ENCODE data around the gene AKAP6.

GRCh38 chr14:32313844-32314376, 15.2 kb upstream of the AKAP6 start:
- no peak for TF ChIP-seq TCF12 (IDR thresholded peaks at IDR 0.05; ENCODE audit: low read depth, low read length)
- TF ChIP-seq SP1 (IDR thresholded peaks at IDR 0.05; ENCODE audit: low read depth, low read length): no peak
- TF ChIP-seq CTCF (IDR thresholded peaks at IDR 0.05; ENCODE audit: control extremely low read depth in 1 of 3, insufficient read depth in 1 of 3, low read depth in 1 of 3, low read length in 3 of 3): no peak
- TF ChIP-seq POLR2A (IDR thresholded peaks at IDR 0.05; ENCODE audit: control extremely low read depth in 1 of 2, low read depth in 2 of 2, low read length in 2 of 2): no peak
- no peak for TF ChIP-seq TAF1 (IDR thresholded peaks at IDR 0.05; ENCODE audit: low read depth, low read length)
- no peak for TF ChIP-seq ZNF274 (IDR thresholded peaks at IDR 0.05; ENCODE audit: borderline replicate concordance, extremely low read depth, low read length)
- TF ChIP-seq ATF3 (IDR thresholded peaks at IDR 0.05; ENCODE audit: insufficient read depth, low read depth, low read length): no peak
- no peak for TF ChIP-seq POLR2AphosphoS5 (IDR thresholded peaks at IDR 0.05; ENCODE audit: low read depth, low read length)
